ENCODE results near the gene CCNQ.
"Not testable (repeated sequence)": the region's sequence is repeated elsewhere in the genome, so short reads cannot be mapped to it uniquely, and the experiment has no call there.

CCNQ gene

GRCh38 chrX:153622661-153623309 lies 23.8 kb upstream of the CCNQ start:
- DNase-seq: no peak

- no peak for DNase-seq
These were observed 23.1 kb upstream of the CCNQ start for GRCh38 chrX:153621949-153622598.

GRCh38 chrX:153620576-153620975 lies 21.6 kb upstream of the CCNQ start:
- DNase-seq: no peak

DNA sequence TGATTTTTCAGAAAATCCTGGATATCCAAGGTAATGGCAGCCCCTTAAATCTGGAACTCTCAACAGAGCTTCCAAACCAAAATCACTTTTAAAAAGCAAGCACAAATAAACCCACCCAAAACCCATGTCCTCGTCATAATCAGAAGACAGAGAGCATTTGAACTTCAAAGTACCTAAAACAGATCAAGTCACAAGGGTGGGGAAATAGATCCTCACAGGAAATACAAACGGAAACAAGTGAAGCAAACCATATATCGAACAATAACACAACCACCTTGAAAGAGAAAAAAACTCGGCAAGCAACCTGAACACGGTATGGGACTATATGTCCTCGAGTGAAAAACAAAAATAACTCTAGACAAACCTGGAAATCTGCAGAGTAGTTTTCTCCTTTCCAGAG lies 15.9 kb upstream of the CCNQ start:
- DNase-seq: no peak

DNA sequence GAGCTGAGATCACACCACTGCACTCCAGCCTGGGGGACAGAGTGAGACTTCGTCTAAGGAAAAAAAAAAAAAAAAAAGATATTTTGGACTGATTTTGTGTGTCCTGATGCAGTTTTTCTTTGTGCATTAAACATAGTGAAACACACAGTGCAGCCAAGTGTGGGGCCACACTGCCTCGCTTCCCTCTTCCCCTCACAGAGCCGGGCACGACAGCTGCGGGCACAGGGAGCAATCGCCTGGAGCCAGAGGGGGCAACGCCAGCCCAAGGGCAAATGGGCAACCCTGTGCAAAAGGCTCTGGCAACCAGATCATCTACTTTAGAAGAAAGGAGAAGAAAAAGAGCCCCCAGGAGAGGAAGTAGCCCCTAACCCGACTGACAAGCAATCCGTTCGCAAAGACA lies 13.5 kb upstream of the CCNQ start:
- DNase-seq: no peak

- no peak for DNase-seq
These were observed 12.6 kb upstream of the CCNQ start for GRCh38 chrX:153611298-153612095.

- DNase-seq: no peak
These were observed 11.9 kb upstream of the CCNQ start for GRCh38 chrX:153610836-153611213.

- DNase-seq: peak; percentile 84
These were observed 11.2 kb upstream of the CCNQ start for GRCh38 chrX:153609917-153610835.

GRCh38 chrX:153608806-153609205 lies 9.9 kb upstream of the CCNQ start:
- DNase-seq: no peak

DNA sequence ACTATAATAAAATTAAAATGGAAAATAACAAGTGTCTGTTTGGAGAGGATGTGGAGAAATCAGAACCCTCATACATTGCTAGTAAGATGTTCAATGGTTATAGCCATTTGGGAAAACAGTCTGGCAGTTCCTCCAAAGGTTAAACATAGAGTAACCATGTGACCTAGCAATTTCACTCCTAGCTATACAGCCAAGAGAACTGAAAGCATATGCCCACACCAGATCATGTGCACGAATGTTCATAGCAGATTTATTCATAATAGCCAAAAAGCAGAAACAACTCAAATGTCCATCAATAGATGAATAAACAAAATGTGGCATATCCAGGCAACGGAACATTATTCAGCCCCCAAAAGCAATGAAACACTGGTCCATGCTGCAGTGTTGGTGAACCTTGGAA lies 9.4 kb upstream of the CCNQ start:
- DNase-seq: no peak

DNA sequence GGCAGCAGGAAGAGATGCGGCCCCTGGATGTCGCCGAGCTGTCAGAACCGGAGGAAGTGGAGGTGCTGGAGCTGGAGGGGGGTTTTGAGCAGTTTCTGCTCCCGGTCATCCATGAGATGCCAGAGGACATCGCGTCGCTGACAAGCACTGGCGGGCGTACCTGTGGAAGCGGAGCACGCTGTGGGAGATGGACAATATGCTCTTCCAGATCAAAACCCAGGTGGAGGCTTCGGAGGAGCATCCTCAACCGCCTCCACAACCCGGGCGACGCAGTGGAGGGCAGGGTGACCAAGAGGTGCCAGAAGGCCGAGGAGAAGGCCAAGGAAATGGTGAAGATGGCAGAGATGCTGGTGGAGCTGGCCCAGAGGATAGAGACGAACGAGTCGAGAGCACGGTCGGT lies 7.6 kb upstream of the CCNQ start:
- DNase-seq: no peak

DNA sequence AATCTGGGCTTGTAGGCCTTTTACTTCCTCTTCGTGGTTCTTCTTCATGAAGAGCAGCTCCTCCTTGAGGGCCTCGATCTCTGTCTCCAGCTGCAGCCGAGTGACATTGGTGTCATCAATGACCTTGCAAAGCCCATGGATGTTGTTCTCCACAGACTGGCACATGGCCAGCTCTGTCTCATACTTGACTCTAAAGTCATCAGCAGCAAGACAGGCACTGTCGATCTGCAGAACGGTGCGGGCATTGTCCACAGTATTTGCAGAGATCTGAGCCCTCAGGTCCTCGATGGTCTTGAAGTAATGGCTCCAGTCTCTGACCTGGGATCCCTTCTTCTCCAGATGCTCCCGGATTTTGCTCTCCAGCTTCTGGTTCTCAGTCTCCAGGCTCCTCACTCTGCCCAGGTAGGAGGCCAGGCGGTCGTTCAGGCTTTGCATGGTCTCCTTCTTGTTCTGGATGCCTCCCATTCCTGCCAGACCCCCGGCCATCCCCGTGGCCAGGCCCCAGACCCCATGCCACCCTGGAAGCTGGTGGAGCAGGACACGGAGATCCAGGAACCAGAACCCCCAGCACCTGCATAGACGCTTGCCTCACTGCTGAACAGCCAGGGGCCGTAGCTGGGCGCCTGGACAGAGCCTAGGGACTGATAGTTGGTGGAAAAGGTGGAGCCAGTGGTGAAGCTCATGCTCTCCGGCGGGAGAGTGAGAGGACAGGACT lies 5.9 kb upstream of the CCNQ start:
- DNase-seq: not testable (repeated sequence)

DNA sequence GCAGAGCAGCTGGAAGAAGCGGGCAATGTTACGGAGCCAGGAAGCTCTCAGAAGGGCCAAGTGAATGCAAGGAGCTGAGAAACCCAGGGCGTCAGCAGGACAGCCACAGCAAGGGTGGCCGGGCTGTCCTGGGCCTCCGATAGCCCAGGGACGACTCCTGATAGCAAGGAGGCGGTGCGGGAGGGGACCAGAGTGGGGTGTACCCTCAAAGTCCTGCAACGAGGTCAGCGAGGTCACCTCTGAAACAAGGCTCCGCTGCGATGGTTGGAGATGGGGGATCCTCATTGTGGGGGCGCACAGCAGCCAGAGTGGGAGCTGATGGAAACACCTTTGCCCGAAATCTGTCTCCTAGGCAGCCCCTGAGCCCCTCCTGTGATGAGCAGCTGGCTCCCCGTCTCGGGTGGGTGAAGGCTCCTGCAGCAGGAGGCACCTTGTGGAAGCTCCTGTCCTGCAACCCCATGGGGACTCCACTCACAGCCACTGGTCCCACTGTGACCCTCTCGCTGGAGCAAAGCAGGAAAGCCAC lies 4.3 kb upstream of the CCNQ start:
- DNase-seq: no peak

- no peak for DNase-seq
These were observed 3.7 kb upstream of the CCNQ start for GRCh38 chrX:153602601-153603000.

GRCh38 chrX:153601511-153602110 lies 2.7 kb upstream of the CCNQ start:
- DNase-seq: no peak

GRCh38 chrX:153600921-153601320 lies 2.0 kb upstream of the CCNQ start:
- DNase-seq: no peak

GRCh38 chrX:153600032-153600373 lies 1.1 kb upstream of the CCNQ start:
- no peak for DNase-seq

GRCh38 chrX:153599192-153600031 lies 473 bp upstream of the CCNQ start:
- DNase-seq: peak; percentile 89

DNA sequence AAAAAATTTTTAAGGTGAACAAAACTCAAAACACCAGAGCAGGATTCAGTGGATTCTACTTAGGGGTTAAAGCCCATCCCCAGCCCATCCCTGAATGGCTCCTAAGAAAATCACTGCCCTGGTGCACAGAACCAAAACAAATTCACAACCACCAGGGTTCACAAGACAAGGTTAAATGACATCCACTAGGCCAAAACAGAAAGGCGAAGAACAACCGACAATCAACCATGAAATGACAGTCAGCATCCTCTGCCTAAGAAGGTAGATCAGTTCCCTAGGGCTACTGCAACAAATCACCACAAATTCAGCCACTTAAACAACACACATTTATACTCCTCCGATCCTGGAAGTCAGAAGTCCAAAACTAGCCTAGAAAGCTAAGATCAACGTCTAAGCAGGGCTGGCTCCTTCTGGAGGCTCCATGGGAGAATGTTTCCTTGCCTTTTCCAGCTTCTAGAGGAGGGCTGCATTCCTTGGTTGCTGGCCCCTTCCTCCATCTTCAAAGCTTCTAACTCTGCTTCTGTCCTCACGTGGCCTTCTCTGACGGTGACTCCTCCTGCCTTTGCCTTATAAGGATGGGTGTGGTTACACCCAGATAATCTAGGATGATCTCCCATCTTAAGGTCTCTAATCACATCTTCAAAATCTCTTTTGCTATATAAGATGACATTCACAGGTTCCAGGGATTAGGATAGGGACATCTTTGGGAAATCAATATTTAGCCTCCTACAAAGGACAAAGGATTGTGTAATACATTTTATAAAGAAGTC lies 1.8 kb downstream of the CCNQ start:
- no peak for DNase-seq
